Loucy (cell line): Measurements from ENCODE around the gene MRPL22.

ENCODE experiments used
- CTCF ChIP-seq: fragments of 200-600 bp; sonication (generic); conservative IDR thresholded peaks from 2 replicates; pipeline ENCODE4 v1.5.1; 2014; ENCODE audit warnings: mild to moderate bottlenecking, antibody characterized with exemption, low read length
- EZH2phosphoT487 ChIP-seq: fragments of 200-600 bp; IDR thresholded peaks from 2 replicates; pipeline ENCODE4 v1.6.1; 2018; ENCODE audit warnings: antibody characterized with exemption, mild to moderate bottlenecking, moderate library complexity, borderline replicate concordance

DNA sequence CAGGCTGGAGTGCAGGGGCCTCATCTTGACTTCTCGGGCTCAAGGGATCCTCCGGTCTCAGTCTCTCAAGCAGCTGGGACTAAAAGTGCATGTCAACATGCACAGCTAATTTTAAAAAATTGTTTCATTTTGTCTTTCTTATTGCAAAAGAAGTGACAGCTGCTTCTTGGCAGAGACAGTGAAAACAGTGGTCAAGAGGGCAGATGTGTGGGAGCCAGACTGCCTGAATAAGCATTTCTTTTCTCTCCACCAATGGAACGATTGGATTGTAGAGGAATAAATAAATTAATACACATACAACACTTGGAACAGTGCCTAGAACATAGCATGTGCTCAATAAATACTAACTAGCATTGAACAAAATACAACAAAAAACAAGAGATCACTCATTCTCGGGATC lies 45.3 kb downstream of the MRPL22 start:
- TF ChIP-seq CTCF (no peak), EZH2phosphoT487 (no peak)
